NCI-H82 treated with DMSO at 0.1 percent for 48 hours (cell line): ENCODE results near the gene COG5.
"Not testable (repeated sequence)": the region's sequence is repeated elsewhere in the genome, so short reads cannot be mapped to it uniquely, and the experiment has no call there.

Experiments used
- DNase-seq: peaks from one replicate; lab custom pipeline; 2025; ENCODE audit not compliant: unreplicated experiment; lab: John Stamatoyannopoulos, UW

COG5 gene

GRCh38 chr7:107580716-107581383, 17.1 kb upstream of the COG5 start:
- no peak for DNase-seq

- peak; percentile 42 for DNase-seq
Observed at GRCh38 chr7:107579885-107580715, 16.4 kb upstream of the COG5 start, which contains the start of gene BCAP29. Gene BCAP29, plus strand, starts transcription at chr7:107580246. Its CDS starts 527 bp downstream, at chr7:107580773.

- DNase-seq, result no peak
Observed at GRCh38 chr7:107579554-107579884, 15.8 kb upstream of the COG5 start.

GRCh38 chr7:107573537-107573936, 9.8 kb upstream of the COG5 start:
- DNase-seq, result no peak

- DNase-seq, result no peak
Observed at GRCh38 chr7:107570298-107570697, 6.6 kb upstream of the COG5 start.

- no peak for DNase-seq
Observed at GRCh38 chr7:107564553-107565298, 1.0 kb upstream of the COG5 start.

- DNase-seq, result no peak
Observed at GRCh38 chr7:107563081-107563774, 492 bp downstream of the COG5 start.

- no peak for DNase-seq
Observed at GRCh38 chr7:107560898-107561516, 2.7 kb downstream of the COG5 start.

GRCh38 chr7:107559864-107560263, 3.9 kb downstream of the COG5 start:
- DNase-seq, result no peak

GRCh38 chr7:107555893-107556292, 7.8 kb downstream of the COG5 start:
- no peak for DNase-seq

- no peak for DNase-seq
Observed at GRCh38 chr7:107551936-107552335, 11.8 kb downstream of the COG5 start.

GRCh38 chr7:107544848-107545591, 18.7 kb downstream of the COG5 start:
- no peak for DNase-seq

GRCh38 chr7:107543338-107543993, 20.3 kb downstream of the COG5 start:
- no peak for DNase-seq

- no peak for DNase-seq
Observed at GRCh38 chr7:107538001-107538400, 25.7 kb downstream of the COG5 start.

- DNase-seq, result not testable (repeated sequence)
Observed at GRCh38 chr7:107537228-107537627, 26.5 kb downstream of the COG5 start.

- DNase-seq, result no peak
Observed at GRCh38 chr7:107534139-107534538, 29.6 kb downstream of the COG5 start.

GRCh38 chr7:107530751-107531150, 33.0 kb downstream of the COG5 start:
- no peak for DNase-seq

- DNase-seq, result no peak
Observed at GRCh38 chr7:107528461-107528860, 35.3 kb downstream of the COG5 start.

GRCh38 chr7:107527196-107527595, 36.5 kb downstream of the COG5 start:
- no peak for DNase-seq

GRCh38 chr7:107526672-107527071, 37.0 kb downstream of the COG5 start:
- DNase-seq, result no peak
